K562 (cell line): ENCODE data around the gene MSS51. TPM values are rescaled to one million over a fixed set of nuclear protein-coding genes. Genes with fewer than 3 reads are reported as not detected.

Source experiments
- ADNP ChIP-seq: fragments of 200-800 bp; sonication (Bioruptor generic); IDR thresholded peaks from 2 replicates; pipeline ENCODE4 v1.6.1; 2016; ENCODE audit warnings: missing genetic modification characterization, missing compliant biosample characterization
- COPS2 ChIP-seq: fragments of 450-650 bp; conservative IDR thresholded peaks from 2 replicates; pipeline ENCODE4 v1.6.1; 2016; ENCODE audit warnings: mild to moderate bottlenecking, moderate library complexity
- CREB5 ChIP-seq: fragments of 250-450 bp; sonication (Bioruptor Pico); IDR thresholded peaks from 2 replicates; pipeline ENCODE4 v1.5.0; 2020; ENCODE audit warnings: mild to moderate bottlenecking
- CSDE1 ChIP-seq, 2 experiments: fragments of 450-650 bp; IDR thresholded peaks; 2 replicates each; pipeline ENCODE4 v1.6.1; 2016; ENCODE audit warnings: mild to moderate bottlenecking in 1 of 2
- DACH1 ChIP-seq: fragments of 450-650 bp; IDR thresholded peaks from 2 replicates; pipeline ENCODE4 v1.6.1; 2018; ENCODE audit not compliant: partially characterized antibody
- FIP1L1 ChIP-seq: fragments of 200-400 bp; formaldehyde crosslinking; IDR thresholded peaks from 2 replicates; pipeline ENCODE4 v1.6.1; 2018; ENCODE audit warnings: mild to moderate bottlenecking, low read depth, low read length; ENCODE audit not compliant: poor library complexity, severe bottlenecking
- FOXK1 ChIP-seq: sonication (generic); formaldehyde crosslinking; IDR thresholded peaks from 2 replicates; pipeline ENCODE4 v1.8.0; 2022; ENCODE audit warnings: missing genetic modification reagents, mild to moderate bottlenecking, borderline replicate concordance
- FOXP1 ChIP-seq: sonication (generic); formaldehyde crosslinking; IDR thresholded peaks from 2 replicates; pipeline ENCODE4 v1.8.0; 2022; ENCODE audit warnings: mild to moderate bottlenecking, missing genetic modification reagents
- KDM5B ChIP-seq: fragments of 200-600 bp; sonication (generic); IDR thresholded peaks from 2 replicates; pipeline ENCODE4 v1.6.1; 2012; ENCODE audit warnings: low read depth, mild to moderate bottlenecking, moderate library complexity, low read length, control low read depth, inconsistent platforms; ENCODE audit not compliant: insufficient replicate concordance
- KLF6 ChIP-seq: fragments of 250-450 bp; sonication (Bioruptor Pico); IDR thresholded peaks from 2 replicates; pipeline ENCODE4 v1.4.0; 2020; ENCODE audit warnings: mild to moderate bottlenecking, moderate library complexity, borderline replicate concordance
- MAZ ChIP-seq, 2 experiments: fragments of 450-650 bp in 1 of 2; sonication (generic) in 1 of 2; formaldehyde crosslinking; IDR thresholded peaks in 1 of 2; conservative IDR thresholded peaks in 1 of 2; 2 replicates each; pipeline versions ENCODE4 v1.4.0 to v1.5.0; 2020; ENCODE audit warnings: mild to moderate bottlenecking in 1 of 2, missing genetic modification reagents in 1 of 2
- POU5F1 ChIP-seq: fragments of 150-350 bp; IDR thresholded peaks from 2 replicates; pipeline ENCODE4 v1.6.1; 2014; ENCODE audit warnings: borderline replicate concordance, low read length, low read depth, mild to moderate bottlenecking; ENCODE audit not compliant: partially characterized antibody
- RB1 ChIP-seq: fragments of 450-650 bp; IDR thresholded peaks from 2 replicates; pipeline ENCODE4 v1.6.1; 2017; ENCODE audit warnings: low read depth, mild to moderate bottlenecking
- RHOXF2B ChIP-seq: fragments of 250-450 bp; sonication (Bioruptor Pico); conservative IDR thresholded peaks from 2 replicates; pipeline ENCODE4 v1.5.1; 2021
- SAFB2 ChIP-seq: fragments of 200-400 bp; formaldehyde crosslinking; IDR thresholded peaks from 2 replicates; pipeline ENCODE4 v1.6.1; 2018; ENCODE audit warnings: borderline replicate concordance, low read length, low read depth, moderate library complexity; ENCODE audit not compliant: severe bottlenecking
- TCF7 ChIP-seq: sonication (generic); IDR thresholded peaks from 2 replicates; pipeline ENCODE4 v1.6.1; 2016; ENCODE audit warnings: antibody characterized with exemption, borderline replicate concordance
- ZBED1 ChIP-seq: IDR thresholded peaks from 2 replicates; pipeline ENCODE4 v1.6.1; 2014
- ZNF134 ChIP-seq: fragments of 250-450 bp; sonication (Bioruptor Pico); conservative IDR thresholded peaks from 2 replicates; pipeline ENCODE4 v1.4.0; 2020
- ZNF780A ChIP-seq: fragments of 250-450 bp; sonication (Bioruptor Pico); IDR thresholded peaks from 2 replicates; pipeline ENCODE4 v1.5.0; 2021; ENCODE audit warnings: mild to moderate bottlenecking
- polyA plus RNA-seq, 8 experiments: library from polyadenylated mRNA; depleted of rRNA in 4 of 8; stranded (reverse) in 5 of 8; unstranded in 3 of 8; fragments of >200 nt; fragmentation: Nextera tagmentation in 2 of 8; fragmentation: Illumina TruSeq in 1 of 8; extraction: Ambion mirVana in 2 of 8; extraction: Trizol in 1 of 8; gene quantifications; 2 replicates each; pipeline versions ENCODE4 v1.2.1 to v1.2.3, GENCODE V29; 2011 to 2014; ENCODE audit warnings: inconsistent platforms in 1 of 8, missing spikeins in 1 of 8
- total RNA-seq, 7 experiments: library from RNA; depleted of rRNA in 6 of 7; stranded (reverse); fragments of >200 nt in 6 of 7; fragmentation: Illumina TruSeq in 2 of 7; extraction: Trizol in 2 of 7; gene quantifications; 2 replicates each; pipeline versions ENCODE4 v1.2.1 to v1.2.3, GENCODE V29; 2011 to 2021; ENCODE audit warnings: low replicate concordance in 1 of 7

MSS51 gene
- total and polyA plus RNA-seq, 9 of the 15 experiments (the other 6 are each of a cell fraction or from before 2014, with no cell fraction given) = 0.28 to 1.8 (median 1.2) TPM

- no peak for TF ChIP-seq RB1
- no peak for TF ChIP-seq ZNF134 (CRISPR knock-in tag)
- TF ChIP-seq DACH1 = peak; percentile 77
- TF ChIP-seq ADNP = no peak
- no peak for TF ChIP-seq FIP1L1
- no peak for TF ChIP-seq TCF7
- no peak for TF ChIP-seq SAFB2
- no peak for TF ChIP-seq RHOXF2B (CRISPR knock-in tag)
- no peak for TF ChIP-seq CREB5
- no peak for TF ChIP-seq FOXP1
- no peak for TF ChIP-seq ZBED1
- no peak for TF ChIP-seq KLF6 (CRISPR knock-in tag)
- TF ChIP-seq FOXK1 (CRISPR knock-in tag) = no peak
- TF ChIP-seq MAZ (CRISPR knock-in tag; conservative IDR thresholded peaks at IDR 0.05 in 1 of 2, IDR thresholded peaks at IDR 0.05 in 1 of 2) = no peak
- TF ChIP-seq COPS2 = no peak
- TF ChIP-seq CSDE1 (IDR thresholded peaks at IDR 0.05) = peak in 1 of 2 experiments; percentile 47; a peak in 1 of 4 replicates
- no peak for TF ChIP-seq ZNF780A (CRISPR knock-in tag)
- no peak for TF ChIP-seq KDM5B
- TF ChIP-seq POU5F1 = no peak
- TF ChIP-seq, all 486 proteins: peak for 34
Observed at GRCh38 chr10:73413108-73413527, 20.2 kb downstream of the MSS51 start (continued).
